ENCODE data around the gene TIAM1.

DNA sequence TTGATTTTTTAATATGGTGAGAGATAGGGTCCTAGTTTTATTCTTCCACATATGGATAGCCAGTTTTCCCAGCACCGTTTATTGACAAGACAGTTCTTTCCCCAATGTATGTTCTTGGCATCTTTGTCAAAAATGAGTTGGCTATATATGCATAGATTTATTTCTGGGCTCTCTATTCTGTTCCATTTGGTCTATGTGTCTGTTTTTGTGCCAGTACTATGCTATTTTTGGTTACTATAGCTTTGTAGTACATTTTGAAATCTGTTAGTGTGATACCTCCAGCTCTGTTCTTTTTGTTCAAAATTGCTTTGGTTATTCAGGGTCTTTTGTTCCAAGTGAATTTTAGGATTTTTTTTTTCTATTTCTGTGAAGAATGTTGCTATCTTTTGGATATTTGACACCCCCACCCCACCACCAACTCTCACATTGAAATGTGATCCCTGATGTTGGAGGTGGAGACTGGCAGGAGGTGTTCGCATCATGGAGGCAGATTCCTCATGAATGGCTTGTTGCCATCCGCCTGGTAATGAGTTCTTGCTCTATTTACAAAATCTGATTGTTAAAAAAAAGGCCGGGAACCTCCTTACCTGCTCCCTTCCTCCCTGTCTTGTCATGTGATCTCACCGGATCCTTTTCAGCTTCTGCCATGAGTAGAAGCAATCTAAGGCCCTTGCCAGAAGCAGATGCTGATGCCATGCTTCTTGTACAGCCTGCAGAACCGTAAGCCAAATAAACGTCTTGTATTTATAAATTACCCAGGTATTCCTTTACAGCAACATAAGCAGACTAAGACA is 251.0 kb downstream of the TIAM1 start:
- TF ChIP-seq POLR2AphosphoS5 (IDR thresholded peaks at IDR 0.05), result no peak
- no peak for TF ChIP-seq POLR2A (IDR thresholded peaks at IDR 0.05)
- TF ChIP-seq, protein P1, sequence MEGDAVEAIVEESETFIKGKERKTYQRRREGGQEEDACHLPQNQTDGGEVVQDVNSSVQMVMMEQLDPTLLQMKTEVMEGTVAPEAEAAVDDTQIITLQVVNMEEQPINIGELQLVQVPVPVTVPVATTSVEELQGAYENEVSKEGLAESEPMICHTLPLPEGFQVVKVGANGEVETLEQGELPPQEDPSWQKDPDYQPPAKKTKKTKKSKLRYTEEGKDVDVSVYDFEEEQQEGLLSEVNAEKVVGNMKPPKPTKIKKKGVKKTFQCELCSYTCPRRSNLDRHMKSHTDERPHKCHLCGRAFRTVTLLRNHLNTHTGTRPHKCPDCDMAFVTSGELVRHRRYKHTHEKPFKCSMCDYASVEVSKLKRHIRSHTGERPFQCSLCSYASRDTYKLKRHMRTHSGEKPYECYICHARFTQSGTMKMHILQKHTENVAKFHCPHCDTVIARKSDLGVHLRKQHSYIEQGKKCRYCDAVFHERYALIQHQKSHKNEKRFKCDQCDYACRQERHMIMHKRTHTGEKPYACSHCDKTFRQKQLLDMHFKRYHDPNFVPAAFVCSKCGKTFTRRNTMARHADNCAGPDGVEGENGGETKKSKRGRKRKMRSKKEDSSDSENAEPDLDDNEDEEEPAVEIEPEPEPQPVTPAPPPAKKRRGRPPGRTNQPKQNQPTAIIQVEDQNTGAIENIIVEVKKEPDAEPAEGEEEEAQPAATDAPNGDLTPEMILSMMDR (IDR thresholded peaks at IDR 0.05), result no peak

All from prostate gland (tissue), 2 donors.